DLD1 (cell line): ENCODE measurements around the gene CYP17A1.
"Not testable (repeated sequence)": the region's sequence is repeated elsewhere in the genome, so short reads cannot be mapped to it uniquely, and the experiment has no call there.

Source experiments
- in situ Hi-C: cut with HindIII; loops from 2 replicates; pipeline ENCODE4 v1.10.0; 2017; ENCODE audit warnings: low sequenced_read_pairs

The CYP17A1 gene

DNA sequence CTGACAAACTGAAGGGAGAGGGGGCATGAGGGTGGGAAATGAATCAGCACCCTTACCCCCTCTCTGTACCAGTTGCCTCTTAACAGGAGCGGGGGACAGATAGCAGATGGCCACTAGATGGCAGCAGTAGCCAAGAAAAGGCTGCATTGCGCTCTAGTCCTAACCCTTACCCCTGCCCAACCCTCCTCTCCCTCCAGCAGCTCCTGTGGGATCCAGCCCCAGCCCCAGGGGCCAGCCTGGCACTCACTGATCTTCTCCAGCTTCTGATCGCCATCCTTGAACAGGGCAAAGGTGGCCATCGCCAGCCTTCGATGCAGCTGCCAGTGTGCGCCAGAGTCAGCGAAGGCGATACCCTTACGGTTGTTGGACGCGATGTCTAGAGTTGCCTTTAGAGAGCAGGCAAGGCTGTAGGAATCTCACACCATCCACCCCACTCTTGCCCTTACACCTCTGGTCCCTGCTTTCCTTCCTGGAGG lies 2.2 kb downstream of the CYP17A1 start:
- in situ Hi-C loops = no loop called here

DNA sequence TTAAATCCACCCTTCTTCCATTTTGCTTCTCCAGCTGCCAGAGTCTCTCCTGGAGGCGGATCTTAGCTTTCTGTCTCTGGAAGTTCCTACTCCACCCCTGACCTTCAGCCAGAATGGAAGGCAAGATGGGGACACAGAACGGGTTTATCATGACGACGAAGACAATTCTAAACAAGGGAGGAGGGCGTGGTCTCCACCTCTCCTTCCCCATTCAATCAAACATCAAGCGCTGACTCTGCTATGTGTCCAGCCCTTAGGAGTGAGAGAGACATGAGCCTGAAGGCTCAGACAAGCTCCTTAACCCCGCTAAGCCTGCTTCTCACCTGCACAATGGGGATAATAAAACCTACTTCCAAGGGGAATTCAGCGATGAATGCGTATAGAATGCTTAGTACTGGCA lies 3.1 kb downstream of the CYP17A1 start:
- in situ Hi-C loops = no loop called here

DNA sequence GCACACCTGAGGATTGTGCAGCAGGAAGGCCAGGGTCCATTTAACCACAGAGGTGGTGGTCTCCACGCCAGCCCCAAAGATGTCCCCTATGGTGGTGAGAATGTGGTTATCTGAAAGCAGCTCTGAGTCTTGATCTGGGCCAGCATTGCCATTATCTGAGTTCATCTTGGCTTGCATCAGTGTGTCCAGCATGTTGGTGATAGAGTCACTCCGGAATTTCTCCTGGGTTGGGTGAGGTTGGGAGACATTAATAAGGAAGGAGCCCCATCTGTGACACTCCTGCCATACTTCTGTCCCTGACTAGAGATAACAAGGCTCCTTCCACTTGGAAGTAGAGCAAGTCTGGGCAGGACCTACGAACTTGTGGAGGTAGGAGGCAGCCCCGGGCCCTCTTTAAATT lies 4.2 kb downstream of the CYP17A1 start:
- in situ Hi-C loops = no loop called here

DNA sequence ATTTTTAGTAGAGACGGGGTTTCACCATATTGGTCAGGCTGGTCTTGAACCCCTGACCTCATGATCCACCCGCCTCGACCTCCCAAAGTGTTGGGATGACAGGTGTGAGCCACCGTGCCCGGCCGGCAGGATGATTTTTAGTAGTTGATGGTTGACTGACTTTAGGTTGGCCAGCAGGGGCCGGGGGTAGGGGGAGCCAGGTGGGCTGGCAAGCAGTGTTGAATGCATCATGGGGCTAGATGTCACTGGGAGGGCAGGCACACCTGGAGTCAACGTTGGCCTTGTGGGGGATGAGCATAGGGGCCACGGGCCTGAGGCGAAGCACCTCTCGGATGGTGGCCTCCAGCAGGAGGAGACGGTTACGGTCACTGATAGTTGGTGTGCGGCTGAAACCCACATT lies 5.0 kb downstream of the CYP17A1 start:
- in situ Hi-C loops = no loop called here

DNA sequence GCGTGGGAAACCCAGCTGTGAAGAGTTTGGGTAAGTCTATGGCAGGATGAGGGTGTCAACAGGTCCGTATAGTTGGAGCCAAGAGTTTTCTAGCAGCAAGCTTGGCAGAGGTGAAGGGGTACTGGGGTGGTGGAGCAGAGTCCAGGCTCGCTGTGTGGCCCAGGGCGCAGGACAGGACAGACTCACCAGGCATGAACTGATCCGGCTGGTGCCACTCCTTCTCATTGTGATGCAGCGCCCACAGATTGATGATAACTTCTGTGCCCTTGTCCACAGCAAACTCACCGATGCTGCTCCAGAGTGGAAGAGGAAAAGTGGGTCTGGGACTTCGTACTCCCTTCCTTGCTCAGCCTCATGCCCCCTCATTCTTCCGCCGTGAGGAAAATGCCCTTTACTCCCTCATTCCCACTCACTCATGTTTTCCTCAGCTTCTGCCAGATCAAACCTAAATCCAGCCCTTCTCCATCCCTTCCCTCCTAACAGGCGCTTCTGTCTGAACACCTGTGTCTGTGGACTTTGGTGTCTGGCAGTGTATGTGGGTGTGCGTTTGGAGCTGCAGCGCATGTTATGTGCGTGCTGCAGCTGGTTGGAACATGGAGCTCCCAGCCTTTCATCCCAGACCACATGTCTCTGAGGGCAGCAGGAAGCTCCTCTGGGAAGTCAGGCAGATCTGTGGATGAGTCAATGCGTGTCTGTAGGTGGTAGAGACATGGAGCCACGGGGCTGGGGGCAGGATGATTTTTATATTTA lies 5.7 kb downstream of the CYP17A1 start:
- in situ Hi-C loops = no loop called here

DNA sequence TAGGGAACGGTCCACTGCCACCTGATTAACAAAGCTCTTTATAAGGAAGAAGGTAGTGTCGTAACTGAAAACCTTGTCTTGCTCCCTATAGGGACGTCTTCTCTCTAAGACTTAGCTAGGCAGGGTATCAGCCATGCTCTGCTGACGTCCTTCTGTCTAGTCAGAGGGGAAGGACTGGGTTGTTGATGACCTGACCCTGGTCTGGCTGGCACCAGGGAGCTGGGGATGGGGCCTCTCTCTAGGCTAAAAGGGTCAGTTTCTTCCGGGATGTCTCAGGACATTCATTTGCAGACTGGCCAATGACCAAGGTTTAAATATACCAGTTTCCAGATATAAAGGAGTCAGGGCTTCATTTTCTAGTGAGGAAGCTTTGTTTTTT lies 9.6 kb downstream of the CYP17A1 start:
- in situ Hi-C loops = no loop called here

DNA sequence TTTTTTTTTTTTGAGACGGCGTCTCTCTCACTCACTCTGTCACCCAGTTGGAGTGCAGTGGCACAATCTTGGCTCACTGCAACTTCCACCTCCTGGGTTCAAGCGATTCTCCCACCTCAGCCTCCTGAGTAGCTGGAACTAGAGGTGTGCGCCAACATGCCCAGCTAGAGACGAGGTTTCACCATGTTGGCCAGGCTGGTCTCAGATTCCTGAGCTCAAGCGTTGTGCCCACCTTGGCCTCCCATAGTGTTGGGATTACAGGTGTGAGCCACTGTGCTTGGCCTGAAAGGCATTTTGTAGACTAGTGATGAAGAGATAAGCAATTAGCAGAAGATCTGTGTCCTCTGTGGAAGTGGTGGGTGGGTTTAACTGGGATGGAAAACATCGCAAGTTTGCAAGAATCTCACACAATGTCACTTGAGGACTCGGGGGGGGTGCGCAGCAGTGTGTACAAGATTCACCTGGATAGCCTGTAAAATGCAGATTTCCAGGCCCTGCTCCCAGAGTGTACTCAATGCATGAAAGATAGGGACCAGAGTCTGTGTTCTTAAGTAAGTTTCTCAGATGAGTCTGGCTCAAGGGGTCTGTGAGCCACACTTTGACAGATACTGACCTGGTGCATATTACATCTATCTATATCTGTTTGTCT lies 10.9 kb downstream of the CYP17A1 start:
- in situ Hi-C loops = no loop called here

DNA sequence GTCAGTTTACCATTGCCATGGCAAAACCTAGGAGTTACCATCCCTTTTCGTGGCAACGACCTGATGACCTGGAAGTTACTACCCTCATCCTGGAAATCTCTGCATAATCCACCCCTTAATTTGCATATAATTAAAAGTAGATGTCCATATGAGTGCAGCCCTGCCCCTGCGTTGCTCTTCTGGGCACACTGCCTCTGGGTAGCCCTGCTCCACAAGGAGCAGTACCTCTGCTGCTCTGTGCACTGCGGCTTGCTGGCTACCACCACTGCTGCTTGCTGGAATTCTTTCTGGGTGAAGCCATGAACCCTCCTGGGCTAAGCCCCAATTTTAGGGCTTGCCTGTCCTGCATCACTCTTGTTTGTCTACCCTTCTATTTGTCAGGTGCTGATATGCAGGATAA lies 12.5 kb downstream of the CYP17A1 start:
- in situ Hi-C loops = no loop called here

DNA sequence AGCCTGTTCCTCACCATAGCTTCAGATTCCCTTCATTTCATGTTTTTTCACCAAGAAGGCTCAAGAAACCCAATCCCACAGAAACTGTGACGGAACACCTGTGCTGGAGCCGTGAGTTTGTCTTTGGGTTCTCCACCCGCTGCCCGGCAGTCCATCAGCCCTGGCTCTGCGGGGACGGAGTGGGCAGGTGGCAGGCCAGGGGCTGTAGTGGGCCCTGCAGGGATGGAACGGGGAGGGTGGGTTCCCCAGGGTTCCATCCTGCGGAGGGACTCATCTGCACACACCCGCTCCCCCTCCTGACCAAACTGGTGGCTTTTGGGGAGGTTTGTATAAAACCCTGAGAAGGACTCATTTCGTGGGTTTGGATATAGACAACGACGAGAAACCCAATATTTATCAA lies 15.0 kb downstream of the CYP17A1 start:
- in situ Hi-C loops = no loop called here

DNA sequence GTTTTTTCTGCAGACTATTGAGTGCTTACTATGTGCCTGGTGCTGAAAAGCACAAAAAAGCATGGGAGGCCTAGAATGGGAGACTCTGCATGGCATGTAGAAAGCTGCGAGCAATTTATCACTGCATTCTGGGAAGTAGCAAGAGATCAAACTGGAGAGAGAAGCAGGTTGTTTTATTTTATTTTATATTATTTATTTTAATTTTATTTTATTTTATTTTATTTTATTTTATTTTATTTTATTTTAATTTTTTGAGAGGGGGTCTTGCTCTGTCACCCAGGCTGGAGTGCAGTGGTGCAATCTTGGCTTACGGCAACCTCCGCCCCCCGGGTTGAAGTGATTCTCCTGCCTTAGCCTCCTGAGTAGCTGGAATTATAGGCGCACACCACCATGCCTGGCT lies 17.2 kb downstream of the CYP17A1 start:
- in situ Hi-C loops = not testable (repeated sequence)

DNA sequence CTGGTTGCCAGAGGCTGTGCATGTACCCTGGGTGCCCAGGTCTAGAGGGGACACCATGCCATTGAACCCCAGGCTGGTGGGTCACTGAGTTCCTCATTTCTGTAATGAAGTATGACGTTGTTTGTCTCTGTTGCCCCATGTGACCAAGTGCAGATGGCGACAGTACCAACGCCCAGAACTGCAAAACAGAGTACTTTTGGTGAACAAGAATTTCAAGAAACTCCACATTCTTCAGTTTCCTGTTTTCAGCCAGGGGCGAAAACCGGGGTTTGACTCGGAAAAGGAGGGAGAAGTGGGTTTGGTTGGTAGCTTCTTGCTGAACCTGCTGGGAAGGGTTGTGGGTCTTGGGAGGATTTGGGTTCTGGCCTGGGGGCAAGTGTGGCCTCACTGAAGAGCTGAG lies 18.2 kb downstream of the CYP17A1 start:
- in situ Hi-C loops = no loop called here

DNA sequence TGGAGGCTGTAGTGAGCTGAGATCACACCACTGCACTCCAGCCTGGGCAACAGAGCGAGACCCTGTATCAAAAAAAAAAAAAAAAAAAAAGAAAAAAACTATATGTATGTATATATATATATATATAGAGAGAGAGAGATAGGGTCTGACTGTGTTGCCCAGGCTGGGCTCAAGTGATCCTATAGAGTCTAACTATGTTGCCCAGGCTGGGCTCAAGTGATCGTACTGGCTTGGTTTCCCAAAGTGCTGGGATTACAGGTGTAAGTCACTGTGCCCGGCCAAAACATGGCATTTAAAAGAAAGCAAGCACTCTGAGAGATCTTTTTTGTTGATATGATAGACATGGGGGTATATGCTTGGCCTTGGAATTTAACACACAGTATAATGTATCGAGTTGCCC lies 20.0 kb downstream of the CYP17A1 start:
- in situ Hi-C loops = no loop called here

DNA sequence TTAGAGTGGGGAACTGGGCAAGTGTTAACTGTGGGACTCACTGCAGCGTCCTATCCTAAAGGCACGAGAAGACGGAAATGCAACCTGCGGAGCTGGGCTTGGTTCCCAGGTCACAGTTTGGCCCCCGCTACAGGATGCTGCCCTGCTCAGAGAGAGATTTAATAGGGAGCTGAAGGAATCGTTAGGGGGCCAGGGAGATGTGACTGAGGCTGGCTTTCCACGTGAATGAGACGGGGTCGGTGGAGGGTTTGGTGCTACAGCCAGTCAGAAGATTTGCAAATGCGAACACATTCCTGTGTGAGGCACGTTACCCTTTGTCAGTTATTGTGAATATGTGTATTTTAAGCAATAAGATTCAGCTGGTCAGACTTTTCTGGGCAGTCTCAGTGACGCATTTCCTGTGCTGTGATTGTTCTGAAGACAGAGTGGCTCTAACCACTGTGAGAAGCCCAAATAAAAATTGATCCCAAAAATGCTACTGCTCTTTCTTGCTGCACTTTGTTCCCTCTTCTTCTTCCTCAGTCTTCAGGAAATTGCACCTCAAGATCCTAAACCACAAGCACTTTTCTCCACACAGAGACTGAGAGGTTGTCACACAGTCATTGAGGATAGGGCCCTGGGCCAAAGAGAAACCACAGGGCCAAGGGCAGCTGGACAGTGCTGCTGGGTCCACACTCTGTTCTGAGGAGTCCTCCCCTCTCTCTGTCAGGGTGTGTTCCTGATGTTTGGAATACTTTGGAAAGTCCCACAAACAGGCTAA lies 21.2 kb downstream of the CYP17A1 start:
- in situ Hi-C loops = no loop called here

DNA sequence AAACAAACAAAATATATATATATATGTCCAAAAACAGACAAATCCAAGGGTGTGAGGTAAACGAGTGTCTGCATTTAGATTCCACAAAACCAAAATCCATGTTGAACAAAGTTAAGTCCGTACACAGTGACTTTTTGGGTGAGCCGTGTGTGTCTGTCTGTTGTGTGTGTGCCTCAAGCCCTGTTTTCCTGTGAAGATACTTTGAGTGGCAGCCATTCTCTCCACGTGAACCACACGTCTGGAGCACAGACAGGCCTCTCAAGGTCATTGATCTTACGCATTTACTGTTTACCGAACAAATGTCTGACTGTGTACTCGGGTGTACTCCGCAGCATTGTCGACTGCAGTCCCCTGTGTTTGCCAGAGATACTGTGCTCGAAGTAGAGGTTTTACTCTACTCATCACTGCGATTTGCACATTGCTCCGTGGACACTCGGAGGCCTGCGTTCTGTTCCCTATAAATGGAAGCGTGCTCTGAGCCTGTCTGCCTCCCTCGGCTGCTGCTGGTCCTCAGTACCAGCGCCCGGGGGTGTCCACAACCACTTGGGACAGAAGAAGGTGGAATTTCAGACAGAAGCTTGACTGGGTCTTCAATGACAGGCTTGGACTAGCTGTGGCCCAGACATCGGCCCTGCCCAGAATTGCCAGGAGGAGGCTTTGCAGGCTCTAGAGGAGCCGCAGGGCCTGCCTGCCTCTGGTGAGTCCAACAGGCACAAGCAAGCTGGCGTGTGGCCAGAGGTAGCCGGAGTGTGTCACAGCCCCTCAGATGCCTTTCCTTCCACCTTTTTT lies 22.1 kb downstream of the CYP17A1 start:
- in situ Hi-C loops = no loop called here

DNA sequence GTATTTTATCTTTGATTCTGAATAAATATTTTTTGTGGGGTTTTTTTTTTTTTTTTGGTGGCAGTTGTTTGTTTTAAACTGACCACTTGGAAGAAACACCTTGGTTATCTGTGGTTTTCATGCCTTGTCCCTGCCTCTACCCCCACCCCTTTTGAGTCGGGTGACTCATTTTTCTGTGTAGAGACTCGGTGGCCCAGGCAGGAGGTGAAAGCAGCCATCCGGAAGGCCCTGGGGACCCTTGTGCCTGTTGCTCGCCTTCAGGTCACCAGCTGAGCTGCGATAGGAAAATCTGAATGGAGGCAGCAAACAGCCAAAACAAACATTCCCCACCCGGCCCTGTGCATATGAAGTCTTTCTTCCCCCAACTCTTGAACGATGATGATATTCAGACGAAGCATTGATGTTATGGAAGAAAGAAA lies 22.8 kb downstream of the CYP17A1 start:
- in situ Hi-C loops = no loop called here

DNA sequence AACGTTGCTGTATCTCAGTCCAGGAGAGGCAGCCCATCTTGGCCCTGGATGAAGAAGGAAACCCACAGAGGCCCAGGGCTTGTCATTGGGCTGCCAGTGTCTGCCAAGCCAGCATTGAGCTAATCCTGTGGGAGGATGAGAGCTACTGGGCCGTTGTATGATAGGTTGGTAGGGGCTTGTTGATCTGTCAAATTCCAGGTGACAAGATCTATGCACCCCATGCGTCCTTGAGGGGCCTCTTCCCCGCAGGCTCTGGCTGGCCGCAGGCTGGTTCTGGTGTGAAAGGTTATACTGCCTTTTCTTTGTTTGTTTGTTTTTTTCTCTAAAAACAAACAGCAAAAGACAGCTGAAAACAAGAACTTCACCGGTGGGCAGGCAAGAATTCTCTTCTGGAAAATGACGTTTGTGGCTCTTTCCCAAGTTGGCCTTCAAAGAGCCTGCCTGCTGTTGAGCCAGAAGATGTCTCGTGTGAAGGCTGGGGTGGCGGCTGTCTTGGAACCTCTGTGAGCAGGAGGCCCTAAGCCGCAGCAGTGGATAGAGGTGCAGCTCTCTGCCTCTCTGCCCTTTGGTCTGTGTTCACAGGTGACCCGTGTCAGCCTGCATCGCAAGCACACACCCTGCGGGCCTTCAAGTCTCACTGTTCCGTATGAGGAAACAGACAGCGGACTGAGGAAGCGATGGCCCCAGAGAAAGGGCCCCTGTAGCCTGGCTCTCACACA lies 23.3 kb downstream of the CYP17A1 start:
- in situ Hi-C loops = no loop called here

DNA sequence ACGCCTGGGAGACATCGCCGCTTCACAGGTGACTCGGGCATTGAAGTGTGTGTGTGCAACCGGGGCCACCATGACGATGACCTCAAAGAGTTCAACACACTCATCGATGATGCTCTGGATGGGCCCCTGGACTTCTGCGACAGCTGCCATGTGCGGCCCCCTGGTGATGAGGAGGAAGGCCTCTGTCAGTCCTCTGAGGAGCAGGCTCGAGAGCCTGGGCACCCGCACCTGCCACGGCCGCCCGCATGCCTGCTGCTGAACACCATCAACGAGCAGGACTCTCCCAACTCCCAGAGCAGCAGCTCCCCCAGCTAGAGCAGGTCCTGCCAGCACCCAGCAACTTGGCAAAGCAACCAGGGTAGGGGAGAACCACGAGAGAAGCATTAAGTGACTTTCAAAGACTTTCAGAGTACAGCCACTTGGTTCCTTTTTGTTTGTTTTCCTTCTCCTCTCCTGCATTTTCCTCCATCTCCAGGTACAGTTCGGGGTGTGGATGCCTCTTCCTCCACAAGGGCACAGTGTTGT lies 24.1 kb downstream of the CYP17A1 start:
- in situ Hi-C loops = no loop called here

DNA sequence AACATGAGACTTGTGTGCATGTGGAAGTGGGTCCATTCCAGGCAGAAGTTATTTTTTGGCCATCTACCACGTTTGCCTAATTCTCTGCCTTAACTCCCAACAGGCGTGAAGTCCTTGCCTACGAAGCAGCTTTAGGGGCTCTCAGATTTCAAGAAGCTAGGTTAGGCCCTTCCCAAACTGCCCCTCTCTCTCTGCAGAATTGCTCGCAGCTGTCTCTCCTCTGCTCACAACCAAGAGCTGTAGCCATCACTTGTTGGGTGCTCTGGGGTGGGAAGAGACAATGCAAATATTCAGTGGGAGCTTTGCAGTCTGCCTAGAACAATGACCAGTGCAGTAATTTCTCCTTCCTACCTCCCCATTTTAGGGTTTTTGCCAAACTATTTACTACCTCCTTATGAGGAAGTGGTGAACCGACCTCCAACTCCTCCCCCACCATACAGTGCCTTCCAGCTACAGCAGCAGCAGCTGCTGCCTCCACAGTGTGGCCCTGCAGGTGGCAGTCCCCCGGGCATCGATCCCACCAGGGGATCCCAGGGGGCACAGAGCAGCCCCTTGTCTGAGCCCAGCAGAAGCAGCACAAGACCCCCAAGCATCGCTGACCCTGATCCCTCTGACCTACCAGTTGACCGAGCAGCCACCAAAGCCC lies 24.9 kb downstream of the CYP17A1 start:
- in situ Hi-C loops = no loop called here

DNA sequence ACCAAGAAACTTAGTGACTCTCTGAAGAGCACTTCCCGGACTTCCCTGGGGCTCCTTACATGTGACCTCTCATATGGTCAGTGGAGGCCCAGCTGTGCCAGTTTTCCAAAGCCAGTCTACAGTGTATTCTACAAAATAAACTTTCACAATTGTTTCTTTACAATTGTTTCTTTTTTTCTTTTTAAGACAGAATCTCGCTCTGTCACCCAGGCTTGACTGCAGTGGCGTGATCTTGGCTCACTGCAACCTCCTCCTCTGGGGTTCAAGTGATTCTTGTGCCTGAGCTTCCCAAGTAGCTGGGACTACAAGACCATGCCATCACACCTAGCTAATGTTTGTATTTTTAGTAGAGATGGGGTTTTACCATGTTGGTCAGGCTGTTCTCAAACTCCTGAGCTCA lies 25.9 kb downstream of the CYP17A1 start:
- in situ Hi-C loops = no loop called here

DNA sequence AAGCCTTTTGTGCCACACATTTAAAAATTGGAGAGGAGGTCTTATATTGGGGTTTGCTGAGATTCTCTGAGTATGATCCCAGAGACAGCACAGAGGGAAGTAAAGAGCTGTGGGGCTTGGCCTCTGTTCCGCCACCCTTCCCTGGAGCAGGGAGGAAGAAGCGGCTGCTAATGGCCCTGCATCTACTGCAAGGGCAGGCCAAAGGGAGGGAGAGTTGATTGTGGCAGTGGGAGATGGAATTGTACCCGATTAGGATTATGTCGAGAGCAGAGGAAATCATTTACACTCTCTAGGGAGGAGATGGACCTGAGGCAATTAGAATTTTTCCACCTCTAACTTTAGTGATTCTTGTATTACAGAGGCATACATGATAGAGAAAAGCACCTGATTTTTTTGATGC lies 28.8 kb downstream of the CYP17A1 start:
- in situ Hi-C loops = no loop called here
